Activated T-helper 1 cell treated with Interleukin-2 at 50 U/mL for 16 hours (primary cell): ENCODE results near the gene VWF.
"Not testable (repeated sequence)": the region's sequence is repeated elsewhere in the genome, so short reads cannot be mapped to it uniquely, and the experiment has no call there.

Experiments used
- DNase-seq: peaks from one replicate; pipeline ENCODE4 v3.0.0-alpha.2; 2020; ENCODE audit warnings: low read depth

Gene VWF

DNA sequence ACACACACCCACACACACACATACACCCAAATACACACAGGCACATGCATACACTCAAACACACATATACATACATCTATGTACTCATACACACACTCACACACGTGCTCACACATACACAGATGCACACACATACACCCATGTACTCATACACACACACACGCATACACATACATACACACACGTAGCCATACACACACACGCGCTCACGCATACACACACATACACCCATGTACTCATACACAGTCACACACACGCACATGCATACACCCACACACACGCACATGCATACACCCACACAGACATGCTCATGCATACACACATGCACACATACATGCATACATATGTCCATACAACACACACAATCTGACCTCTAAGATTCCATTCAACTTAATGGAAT is 91.7 kb downstream of the VWF start:
- no peak for DNase-seq

DNA sequence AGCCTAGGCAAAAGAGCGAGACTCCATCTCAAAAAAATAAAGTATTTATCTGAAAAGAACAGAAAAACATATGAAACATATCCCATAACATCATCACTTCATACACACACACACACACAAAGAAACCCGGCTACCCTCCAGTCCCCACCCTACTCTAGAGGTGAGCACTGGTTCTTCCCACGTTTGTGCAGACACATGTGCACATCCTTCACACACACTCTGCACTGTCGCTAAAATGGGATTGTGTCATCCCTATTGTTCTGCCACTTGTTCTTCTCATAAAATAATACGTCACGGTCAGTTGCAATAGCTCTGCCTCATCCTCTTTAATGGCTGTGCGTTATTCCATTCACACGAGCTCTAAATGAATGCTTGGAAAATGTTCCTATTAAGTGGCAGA is 93.5 kb downstream of the VWF start:
- no peak for DNase-seq

DNA sequence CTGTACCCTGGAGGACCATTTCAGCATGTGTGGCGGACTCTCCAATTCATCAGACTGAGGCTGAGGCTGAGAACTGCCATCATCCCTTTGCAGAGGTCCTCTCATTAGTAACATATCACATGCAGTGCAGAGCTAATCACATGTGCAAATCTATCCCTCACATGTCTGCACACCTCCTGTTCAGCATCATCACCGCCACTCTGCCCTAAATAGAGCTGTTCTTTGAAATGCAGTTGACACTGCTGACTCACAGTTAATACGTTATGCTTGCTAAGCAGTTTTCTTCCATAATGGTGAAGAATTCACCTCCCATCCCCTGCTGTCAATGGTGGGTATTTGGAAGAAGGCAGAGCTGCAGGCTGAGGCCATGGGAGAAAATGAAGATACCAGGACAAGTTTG is 94.4 kb downstream of the VWF start:
- no peak for DNase-seq

DNA sequence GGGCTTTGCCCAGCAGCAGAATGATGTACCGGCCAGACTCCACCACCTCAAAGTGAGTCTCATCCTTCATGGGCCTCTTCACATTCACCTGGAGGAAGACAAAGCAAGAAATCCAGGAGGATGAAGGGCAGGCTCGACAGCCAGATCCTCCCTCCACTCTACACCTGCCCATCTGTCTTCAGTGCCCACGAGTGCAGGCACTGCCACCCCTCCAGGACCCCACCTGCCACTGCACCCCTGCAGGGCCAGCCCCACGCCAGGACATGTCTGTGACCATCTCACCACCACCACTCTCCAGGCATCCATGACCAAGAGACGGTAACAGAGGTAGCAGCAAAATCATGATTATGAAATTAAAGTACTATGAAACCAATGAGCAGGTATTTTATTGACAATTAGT is 95.1 kb downstream of the VWF start:
- DNase-seq, result no peak

DNA sequence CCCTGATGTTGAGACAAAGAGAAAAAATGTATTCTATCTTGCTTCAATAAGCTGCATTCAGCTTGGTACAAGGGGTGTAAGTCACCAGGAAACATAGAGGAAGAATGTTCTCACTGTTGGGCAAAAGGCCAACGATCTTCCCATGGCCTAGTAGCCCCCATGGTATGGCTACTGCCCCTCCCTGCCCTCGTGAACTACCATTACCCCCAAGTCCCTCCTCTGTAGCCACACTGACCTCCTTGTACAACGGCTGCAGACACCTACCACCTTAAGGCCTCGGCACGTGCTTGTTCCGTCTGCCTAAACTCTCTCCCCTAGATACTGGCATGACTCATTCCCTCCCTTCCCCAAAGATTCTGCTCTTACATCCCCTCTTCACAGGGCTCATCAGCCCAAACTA is 97.5 kb downstream of the VWF start:
- DNase-seq, result no peak

DNA sequence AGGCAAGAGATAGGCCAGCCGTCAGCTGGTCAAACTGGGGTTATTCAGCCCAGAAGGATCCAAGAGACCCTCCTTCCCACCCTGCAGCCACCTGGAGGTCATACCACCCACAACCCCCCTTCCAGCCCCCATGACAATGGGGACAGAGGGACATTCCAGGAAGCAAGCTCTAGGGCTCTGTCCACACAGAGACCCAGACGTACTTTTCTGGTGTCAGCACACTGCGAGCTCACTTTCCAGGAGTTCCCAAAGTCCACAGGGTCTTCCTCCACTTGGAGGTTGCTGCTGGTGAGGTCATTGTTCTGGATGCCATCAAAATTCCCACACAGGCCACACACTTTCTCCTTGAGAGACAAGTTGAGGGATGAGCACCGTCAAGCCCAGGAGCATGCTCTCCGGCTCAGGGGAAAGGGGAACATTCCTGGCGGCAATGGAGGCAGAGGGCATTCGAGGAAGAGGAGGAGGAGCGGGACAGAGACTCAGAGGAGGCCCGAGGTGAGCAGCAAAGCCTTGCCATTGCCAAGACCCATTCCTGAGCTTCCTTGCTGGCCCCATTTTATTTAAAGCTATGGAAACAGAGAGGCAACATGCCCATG is 98.7 kb downstream of the VWF start:
- DNase-seq, result not testable (repeated sequence)

DNA sequence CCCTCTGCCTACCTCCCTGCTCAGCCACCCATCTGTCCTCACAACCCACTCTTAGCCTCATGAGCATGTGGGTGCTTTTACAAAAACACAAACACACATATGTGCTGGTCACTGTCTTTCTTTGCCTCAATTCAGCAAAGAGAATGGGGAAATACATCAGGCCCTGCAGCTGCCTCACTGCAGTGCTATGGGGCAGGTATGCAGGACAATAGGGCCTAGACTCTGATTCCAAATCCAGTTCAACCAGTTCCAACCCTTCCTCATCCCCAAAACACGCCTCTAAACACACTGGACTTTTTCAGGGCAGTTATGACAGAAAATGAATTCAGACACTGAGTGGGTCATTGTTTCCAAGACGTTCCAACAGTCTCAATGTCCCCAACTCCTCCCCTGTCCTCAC is 100.4 kb downstream of the VWF start:
- DNase-seq, result not testable (repeated sequence)

DNA sequence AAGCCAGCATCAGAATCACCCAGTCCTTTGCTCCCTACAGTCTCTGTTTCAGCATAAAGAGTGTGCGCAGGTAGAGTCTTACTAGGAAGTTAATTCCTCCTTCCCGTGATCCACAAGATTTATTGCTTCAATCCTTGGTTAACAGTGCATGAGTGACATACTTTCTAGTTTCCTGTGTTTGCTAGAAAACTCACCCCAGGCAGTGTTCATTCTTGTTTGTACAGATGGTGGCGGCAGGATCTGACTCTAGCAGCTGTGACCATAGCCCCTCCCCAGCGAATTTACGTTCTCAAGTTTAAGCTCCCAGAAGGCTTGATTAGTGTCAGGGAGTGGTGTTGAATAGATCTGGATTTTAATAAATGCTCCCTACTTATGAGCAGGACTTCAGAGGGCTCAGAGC is 103.5 kb downstream of the VWF start:
- DNase-seq, result no peak

DNA sequence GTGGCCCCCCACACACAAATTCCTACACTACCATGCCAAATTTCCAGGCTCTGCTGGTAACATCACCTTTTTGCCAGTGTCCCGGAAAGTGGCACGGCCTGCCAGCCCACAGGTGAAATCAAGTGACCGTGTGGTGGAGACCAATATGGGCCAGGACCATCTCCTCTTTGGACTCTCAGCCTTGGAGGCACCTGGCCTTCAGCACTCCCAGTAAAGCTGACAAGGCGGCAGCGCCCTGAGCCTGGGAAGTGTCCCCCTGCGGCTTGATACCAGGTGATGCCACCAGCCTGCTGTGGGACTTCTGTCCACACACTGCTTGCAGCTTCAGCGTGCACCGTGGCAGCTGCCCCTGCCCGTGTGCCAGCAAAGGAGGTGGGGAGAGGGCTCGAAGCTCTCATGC is 104.0 kb downstream of the VWF start:
- DNase-seq, result not testable (repeated sequence)

DNA sequence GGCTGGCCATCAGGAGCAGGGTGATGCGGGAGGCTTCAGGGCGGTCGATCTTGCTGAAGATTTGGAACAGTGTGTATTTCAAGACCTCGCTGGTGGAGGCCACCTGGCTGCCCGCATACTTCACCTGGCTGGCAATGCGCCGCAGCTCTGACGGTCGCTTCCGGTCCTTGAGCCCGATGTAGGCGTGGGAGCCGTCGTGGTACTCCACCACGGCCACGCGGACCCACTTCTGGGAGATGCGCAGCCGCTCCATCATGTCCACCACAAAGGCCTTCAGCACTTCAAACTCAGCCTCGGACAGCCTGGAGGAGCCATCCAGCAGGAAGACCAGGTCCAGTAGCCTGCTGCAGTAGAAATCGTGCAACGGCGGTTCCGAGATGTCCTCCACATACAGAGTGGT is 105.2 kb downstream of the VWF start:
- DNase-seq, result not testable (repeated sequence)

DNA sequence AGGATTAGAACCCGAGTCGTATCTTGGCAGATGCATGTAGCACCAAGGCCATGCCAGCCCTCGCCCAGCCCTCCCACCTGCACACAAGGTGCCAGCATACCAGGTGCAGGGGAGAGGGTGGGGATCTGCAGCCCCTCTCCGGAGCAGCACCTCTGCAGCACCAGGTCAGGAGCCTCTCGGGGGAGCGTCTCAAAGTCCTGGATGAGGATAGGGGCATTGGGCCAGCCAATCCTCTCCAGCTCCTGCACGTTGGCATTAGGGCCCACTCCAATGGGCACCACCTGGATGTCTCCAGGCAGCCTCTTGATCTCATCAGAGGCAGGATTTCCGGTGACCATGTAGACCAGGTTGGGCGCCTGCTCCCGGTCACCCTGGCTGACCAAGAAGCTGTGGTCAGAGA is 106.2 kb downstream of the VWF start:
- DNase-seq, result no peak

DNA sequence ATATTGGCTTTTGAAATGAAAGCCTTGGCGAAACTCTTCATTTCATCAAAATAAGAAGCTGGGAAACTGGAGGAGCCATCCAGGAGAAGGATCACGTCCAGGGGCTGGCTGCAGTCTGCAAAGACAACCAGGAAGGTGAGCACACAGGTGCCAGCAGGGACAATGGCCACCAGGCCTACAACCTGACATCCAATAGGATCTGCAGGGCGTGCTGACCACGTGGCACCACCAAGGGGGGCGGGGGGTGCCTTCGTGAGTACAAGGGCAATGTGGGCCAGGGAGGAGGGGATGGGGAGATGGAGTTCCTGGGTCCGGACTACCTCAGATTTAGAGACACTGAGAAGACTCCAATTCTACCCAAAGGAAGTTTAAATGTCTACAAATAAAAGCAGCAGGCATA is 107.7 kb downstream of the VWF start:
- DNase-seq, result no peak

DNA sequence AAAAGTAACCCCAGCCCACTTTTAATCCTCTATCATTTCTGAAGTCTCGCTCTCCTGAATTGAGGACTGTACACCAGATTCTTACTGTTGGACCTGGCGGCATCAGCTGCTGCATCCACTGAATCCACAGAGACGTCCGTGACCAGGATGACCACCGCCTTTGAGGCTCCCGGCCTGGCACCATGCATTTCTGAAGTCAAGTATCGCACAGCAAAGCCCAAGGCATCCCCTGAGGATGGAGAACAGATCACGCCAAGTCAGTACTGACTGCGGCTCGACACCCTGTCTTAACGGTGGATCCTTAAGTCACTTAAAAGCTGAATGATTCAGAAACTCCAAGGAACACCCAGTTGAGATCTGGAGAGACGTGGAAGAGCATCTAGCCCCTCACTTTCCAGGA is 108.5 kb downstream of the VWF start:
- not testable (repeated sequence) for DNase-seq

DNA sequence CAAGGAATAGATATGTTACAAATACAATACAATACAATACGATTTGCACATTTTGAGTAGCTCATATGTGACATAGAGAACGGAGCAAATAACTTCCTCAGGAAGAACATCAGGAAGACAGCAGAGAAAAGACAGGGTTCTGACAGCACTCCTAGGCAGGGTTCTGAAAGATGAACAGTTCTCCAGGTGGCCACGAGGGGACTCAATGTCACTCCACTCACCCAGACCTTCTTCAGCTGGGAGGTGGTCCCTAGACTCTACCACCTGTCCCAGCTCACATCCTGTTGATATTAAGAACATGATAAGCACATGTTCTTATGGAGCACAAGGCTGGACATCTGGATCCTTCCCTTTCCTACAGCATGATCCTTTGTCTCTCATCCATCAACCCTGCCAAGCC is 109.2 kb downstream of the VWF start:
- DNase-seq, result not testable (repeated sequence)

DNA sequence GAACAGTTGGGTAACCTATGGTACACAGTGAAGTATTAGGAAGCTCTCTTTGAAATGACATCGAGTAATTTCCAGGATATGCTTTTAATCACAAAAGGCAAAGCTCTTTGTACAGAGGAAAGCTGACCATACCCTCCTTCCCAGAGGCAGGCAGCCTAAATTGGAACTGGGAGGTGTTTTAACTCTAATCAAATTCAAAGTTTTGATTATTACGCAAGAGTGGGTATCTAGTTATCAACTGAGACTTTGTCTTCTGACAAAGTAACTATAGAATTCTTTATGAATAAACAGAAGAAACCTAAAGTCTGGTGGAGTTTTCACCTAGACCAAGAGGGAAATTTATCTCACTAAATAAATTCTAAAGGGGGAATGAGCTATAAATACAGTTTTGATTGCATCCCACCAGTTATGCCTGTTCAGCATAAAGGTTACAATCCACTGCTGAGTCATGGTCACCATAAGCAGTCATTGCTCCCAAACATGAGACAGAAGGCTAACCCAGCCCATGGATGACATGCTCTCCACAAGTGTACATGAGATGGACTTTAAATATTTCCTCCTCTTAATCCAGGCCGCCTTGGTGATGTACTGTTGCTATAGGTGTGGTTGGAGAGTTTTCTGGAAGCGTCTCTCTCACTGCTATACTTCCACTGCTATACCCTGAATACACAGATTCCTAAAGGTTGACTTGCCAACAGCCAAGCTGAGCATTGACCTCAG is 113.7 kb downstream of the VWF start:
- DNase-seq, result not testable (repeated sequence)

DNA sequence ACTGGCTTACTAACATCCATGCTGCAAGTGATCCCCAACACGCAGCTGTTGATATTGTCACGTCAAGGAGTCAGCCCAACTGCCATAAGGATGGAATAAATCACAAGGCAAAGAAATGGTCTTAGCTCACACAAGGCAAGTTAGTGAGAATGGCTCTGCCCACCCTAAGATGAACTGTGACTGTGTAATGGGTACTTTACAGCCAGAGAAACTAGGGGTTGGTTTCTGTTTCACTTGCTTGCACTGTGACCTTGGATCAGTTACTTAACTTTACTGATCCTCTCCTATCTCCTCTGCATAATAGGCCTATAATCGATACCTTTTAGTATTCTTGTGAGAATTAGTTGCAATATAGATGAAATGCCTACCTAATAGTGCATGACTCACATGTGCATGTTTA is 127.2 kb downstream of the VWF start:
- no peak for DNase-seq

DNA sequence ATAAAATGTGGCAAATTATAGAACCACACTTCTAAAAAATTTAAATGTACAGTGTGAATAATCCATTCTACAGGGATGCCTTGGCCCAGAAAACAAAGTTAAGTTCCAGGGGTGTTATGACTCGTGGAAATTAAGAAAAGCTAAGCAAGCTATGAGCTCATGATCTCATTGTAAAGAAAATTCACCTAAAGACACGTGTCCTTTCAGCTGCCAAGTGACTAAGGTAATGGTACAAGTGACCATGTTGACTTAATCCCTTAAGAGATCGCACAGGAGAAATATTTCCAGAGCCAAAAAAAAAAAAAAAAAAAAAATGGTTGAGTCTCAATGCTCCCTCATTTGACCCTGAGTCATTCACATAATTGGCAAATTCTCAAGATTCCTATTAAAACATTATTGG is 128.0 kb downstream of the VWF start:
- no peak for DNase-seq

DNA sequence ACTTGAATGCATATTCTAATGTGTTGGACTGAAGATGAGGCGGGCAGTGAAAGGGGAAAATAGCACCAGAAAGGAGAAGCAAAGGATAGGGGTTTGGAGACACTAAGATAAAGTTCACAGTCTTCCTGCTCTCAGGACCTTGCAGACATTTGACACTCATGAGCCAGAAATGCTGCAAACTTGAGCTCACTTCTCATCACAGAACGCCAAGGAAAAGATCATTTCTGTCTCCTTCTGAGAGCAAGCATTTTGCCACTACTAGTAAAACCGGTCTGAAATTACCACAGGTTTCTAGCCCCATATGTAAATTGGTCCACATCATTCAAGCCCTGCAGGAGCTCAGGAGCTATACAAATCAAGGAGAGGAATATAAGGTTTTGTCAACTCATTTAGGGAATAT is 134.8 kb downstream of the VWF start:
- no peak for DNase-seq

DNA sequence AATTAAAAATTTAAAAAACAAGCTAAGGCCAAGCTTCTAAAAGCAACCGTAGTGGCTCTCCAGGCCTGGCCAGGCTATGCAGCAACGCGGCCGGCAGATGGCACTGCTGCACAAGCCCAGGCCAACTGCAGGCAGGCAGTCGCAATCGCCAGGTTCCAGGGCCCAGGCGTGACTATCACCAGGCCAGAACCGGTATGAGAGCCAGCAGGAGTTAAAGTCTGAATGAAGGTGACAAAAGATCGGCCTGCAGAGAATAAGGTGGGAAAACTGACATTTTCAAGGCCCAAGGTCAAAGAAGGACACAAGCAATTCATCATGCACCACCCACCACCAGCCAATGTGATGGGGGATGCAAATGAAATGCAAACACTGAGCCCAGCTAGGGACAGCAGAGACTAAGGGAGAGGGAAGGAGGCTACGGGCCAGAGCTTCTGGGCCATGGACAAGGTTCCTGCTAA is 135.8 kb downstream of the VWF start:
- DNase-seq, result peak; percentile 35

DNA sequence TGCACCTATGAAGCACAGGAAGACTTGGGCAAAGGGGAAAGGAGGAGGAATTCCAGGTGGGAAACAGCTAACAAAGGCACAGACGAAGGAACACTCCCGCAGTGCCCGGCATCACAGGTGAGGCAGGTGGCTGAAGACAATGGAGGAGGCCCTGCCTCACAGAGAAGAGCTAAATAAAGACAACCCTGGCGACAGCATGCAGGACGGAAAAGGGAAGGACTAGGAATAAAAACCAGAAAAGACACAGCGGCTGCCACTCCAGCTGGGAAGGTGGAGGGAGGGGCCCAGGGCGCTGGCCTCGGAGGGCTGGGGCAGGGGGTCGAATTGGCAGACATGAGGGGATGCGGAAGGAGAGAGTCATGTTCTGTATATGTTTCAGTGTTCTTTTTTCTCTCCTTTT is 136.4 kb downstream of the VWF start:
- DNase-seq, result no peak

DNA sequence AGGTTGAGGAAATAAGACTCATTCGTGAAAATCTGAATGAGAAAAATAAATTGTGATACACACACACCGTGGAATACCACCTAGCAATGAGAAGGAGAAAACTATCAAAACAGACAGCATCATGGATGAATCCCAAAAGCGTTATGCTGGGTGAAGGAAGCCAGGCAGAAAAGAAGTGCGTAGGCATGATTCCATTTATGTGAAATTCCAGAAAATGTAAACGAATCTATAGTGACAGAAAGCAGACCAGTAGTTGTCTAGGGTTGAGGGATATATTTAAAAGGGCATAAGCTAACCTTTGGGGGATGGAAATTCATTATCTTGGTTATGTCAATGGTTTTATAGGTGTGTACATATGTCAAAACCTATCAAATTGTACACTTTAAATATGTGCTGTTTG is 136.9 kb downstream of the VWF start:
- DNase-seq, result no peak

DNA sequence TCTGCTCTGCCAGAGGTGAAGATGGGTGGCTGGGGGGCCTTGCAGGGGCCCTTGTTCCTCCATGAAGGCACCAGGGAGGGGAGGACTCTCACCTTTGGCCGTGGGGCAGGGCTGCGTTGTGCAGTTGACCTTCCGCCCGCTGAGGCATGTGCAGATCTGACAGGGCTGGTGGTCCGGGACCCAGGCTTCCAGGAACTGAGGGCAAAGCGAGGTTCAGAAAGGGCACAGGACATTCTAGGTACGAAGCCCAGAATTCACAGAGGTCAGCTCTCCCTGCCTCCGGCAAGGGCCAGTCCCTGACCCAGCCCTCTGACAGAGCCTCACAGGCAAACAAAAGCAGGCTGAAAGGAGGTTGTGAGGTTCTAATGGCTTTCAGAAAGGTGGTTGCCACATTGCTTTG is 139.0 kb downstream of the VWF start:
- no peak for DNase-seq

DNA sequence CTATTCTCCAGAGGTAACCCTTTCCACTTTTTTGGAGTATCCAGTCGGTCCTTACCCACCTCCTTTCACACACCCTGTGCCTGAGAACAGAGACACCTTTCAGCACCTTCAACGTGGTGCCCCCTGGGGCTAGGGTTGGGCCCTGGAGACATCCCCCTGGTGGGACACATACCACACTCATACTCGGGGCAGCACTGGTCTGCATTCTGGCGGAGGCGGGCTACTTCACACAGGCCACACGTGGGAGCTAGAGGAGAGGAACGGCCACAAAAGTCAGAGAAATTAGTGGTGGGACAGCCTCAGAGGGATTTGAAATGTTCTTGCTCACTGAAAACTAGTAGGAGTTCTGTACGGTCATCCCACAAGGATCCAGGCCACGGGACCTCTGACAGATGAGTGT is 139.6 kb downstream of the VWF start:
- DNase-seq, result no peak

DNA sequence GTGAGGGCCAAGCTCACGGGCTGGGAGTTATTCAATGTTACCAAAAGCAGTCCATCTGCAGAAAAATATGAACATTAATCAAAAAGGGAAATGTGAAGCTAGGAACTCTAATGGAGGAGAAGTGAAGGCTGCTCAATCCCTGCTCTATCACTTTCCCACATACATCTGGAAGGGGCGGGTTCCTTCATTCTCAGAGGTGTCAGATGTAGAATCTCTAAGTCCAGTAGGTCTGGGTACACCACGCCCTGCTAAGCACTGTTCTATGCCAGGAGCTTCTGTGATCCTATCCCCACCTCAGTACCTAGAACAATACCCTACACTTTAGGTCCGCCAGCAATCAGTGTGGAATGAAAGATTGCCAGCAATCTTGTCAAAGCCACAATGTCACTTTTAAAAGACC is 142.4 kb downstream of the VWF start:
- DNase-seq, result no peak
